NT2/D1 (cell line): ENCODE data around the gene ATXN1.

Experiments
- SUZ12 ChIP-seq: IDR thresholded peaks from 2 replicates; pipeline ENCODE4 v1.6.1; 2011; ENCODE audit not compliant: insufficient read length, insufficient read depth; ENCODE audit errors: extremely low read depth
- YY1 ChIP-seq: IDR thresholded peaks from 2 replicates; pipeline ENCODE4 v1.6.1; 2011; ENCODE audit not compliant: insufficient read length, insufficient read depth
- ZNF274 ChIP-seq: IDR thresholded peaks from 2 replicates; pipeline ENCODE4 v1.6.1; 2011; ENCODE audit warnings: mild to moderate bottlenecking, low read depth, low read length

DNA sequence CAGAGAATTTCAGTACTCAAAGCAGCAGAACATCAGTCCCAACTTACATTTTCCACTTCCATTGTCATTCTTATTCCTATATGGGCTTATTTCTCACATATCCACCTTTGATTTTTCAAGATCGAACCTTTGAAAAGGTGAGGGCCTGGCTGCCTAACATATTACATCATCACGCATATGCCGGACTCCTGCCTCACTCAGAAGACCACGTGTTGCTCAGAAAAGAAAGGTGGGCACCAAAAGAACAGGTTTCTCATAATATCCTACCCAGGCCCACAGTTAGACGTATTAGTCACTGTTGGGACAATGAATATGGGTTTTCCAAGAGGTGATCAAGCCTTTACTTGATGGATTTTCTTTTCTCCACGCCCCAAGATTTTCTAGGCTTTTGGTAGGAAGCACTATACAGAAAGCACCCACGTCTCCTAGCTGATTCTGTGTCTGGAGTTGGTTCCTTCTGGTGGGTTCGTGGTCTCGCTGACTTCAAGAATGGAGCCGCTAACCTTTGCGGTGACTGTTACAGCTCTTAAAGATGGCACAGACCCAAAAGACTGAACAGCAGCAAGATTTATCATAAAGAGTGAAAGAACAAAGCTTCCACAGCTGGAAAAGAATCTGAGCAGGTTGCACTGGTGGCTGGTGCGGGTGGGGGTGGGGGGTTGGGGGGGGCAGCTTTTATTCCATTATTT, 168.9 kb downstream of the ATXN1 start:
- TF ChIP-seq ZNF274 (no peak), YY1 (no peak), SUZ12 (no peak)
